DOHH2 (cell line): Measurements from ENCODE around the gene MCC.

Experiments
- H3F3A ChIP-seq: fragments of 200-600 bp; sonication (generic), shearing (Covaris generic); 2 replicates; pipeline ENCODE4 v1.6.0; 2016; ENCODE audit warnings: antibody characterized with exemption, mild to moderate bottlenecking; ENCODE audit not compliant: control insufficient read depth, insufficient read depth
- H3K27ac ChIP-seq: fragments of 200-600 bp; sonication (generic); 2 replicates; pipeline ENCODE4 v1.5.1; 2014; ENCODE audit warnings: low read depth, mild to moderate bottlenecking, low read length, moderate library complexity
- H3K27me3 ChIP-seq: fragments of 200-600 bp; sonication (generic); 2 replicates; pipeline ENCODE4 v1.6.1; 2014; ENCODE audit warnings: mild to moderate bottlenecking, low read length, mixed read lengths; ENCODE audit not compliant: control insufficient read depth
- H3K36me3 ChIP-seq: fragments of 200-600 bp; sonication (generic); 2 replicates; pipeline ENCODE4 v1.6.1; 2014; ENCODE audit warnings: mild to moderate bottlenecking, low read length, moderate library complexity, mixed read lengths; ENCODE audit not compliant: control insufficient read depth
- H3K4me1 ChIP-seq: fragments of 200-600 bp; sonication (generic); 2 replicates; pipeline ENCODE4 v1.6.1; 2014; ENCODE audit warnings: mild to moderate bottlenecking, low read length, mixed read lengths; ENCODE audit not compliant: control insufficient read depth
- H3K4me2 ChIP-seq: fragments of 200-600 bp; sonication (generic); 2 replicates; pipeline ENCODE4 v1.6.0; 2014; ENCODE audit warnings: mild to moderate bottlenecking, low read length, moderate library complexity
- H3K4me3 ChIP-seq: fragments of 200-600 bp; sonication (generic); 2 replicates; pipeline ENCODE4 v1.5.1; 2014; ENCODE audit warnings: mild to moderate bottlenecking, low read length, mixed read lengths
- H3K79me2 ChIP-seq: fragments of 200-600 bp; sonication (generic); 2 replicates; pipeline ENCODE4 v1.6.1; 2014; ENCODE audit warnings: mild to moderate bottlenecking, low read length, mixed read lengths; ENCODE audit not compliant: control insufficient read depth
- H3K9me2 ChIP-seq: fragments of 200-600 bp; sonication (generic); replicated peaks from 2 replicates; pipeline ENCODE4 v1.6.1; 2014; ENCODE audit warnings: mild to moderate bottlenecking, low read length, mixed read lengths; ENCODE audit not compliant: control insufficient read depth
- H3K9me3 ChIP-seq: fragments of 200-600 bp; sonication (generic); 2 replicates; pipeline ENCODE4 v1.6.1; 2014; ENCODE audit warnings: antibody characterized with exemption, low read length, mixed read lengths; ENCODE audit not compliant: control insufficient read depth, insufficient read depth
- H4K20me1 ChIP-seq: fragments of 200-600 bp; sonication (generic); 2 replicates; pipeline ENCODE4 v1.6.0; 2014; ENCODE audit warnings: low read depth, mild to moderate bottlenecking, antibody characterized with exemption, low read length, moderate library complexity; ENCODE audit not compliant: control insufficient read depth, insufficient read depth
- CTCF ChIP-seq: fragments of 200-600 bp; sonication (generic); IDR thresholded peaks from one replicate; pipeline ENCODE4 v1.5.1; 2014; ENCODE audit warnings: antibody characterized with exemption, mild to moderate bottlenecking, low read depth, low read length; ENCODE audit not compliant: poor library complexity, severe bottlenecking
- EZH2phosphoT487 ChIP-seq: fragments of 200-600 bp; sonication (generic); IDR thresholded peaks from 2 replicates; pipeline ENCODE4 v1.6.1; 2017; ENCODE audit warnings: borderline replicate concordance, mild to moderate bottlenecking, antibody characterized with exemption, low read length, moderate library complexity, mixed read lengths

The MCC gene

GRCh38 chr5:113259034-113259433, 229.2 kb downstream of the MCC start:
- H3K4me3 ChIP-seq: no peak overlapping the region

GRCh38 chr5:113257545-113257944, 230.7 kb downstream of the MCC start:
- Histone ChIP-seq H3F3A (no peaks in the 10 kb centered on the region), H3K4me2 (no peak overlapping the region), H3K79me2 (no peaks in the 10 kb centered on the region), H3K36me3 (no peaks in the 10 kb centered on the region), H3K27me3 (peaks cover 4% of the 10 kb centered on the region; the same call in 1 of the 2 replicates), H3K4me1 (peaks cover 1% of the 10 kb centered on the region), H4K20me1 (no peaks in the 10 kb centered on the region), H3K9me2 (no peaks in the 10 kb centered on the region), H3K4me3 (no peak overlapping the region), H3K27ac (no peak overlapping the region), H3K9me3 (no peaks in the 10 kb centered on the region)
- TF ChIP-seq CTCF: no peak
- no peak for TF ChIP-seq EZH2phosphoT487

More at GRCh38 chr5:113259034-113259433, 229.2 kb downstream of the MCC start:
- Histone ChIP-seq H3K27me3 (no peaks in the 10 kb centered on the region), H3K4me1 (peaks cover 4% of the 10 kb centered on the region), H4K20me1 (no peaks in the 10 kb centered on the region), H3K36me3 (no peaks in the 10 kb centered on the region), H3K27ac (no peak overlapping the region), H3K79me2 (no peaks in the 10 kb centered on the region), H3F3A (no peaks in the 10 kb centered on the region), H3K9me3 (no peaks in the 10 kb centered on the region), H3K9me2 (no peaks in the 10 kb centered on the region), H3K4me2 (no peak overlapping the region)
- TF ChIP-seq CTCF (no peak), EZH2phosphoT487 (no peak)

- no peak overlapping the region for H3K4me2 ChIP-seq
- H3F3A ChIP-seq: no peaks in the 10 kb centered on the region
- no peak for TF ChIP-seq CTCF
- no peak for TF ChIP-seq EZH2phosphoT487
- peaks cover 4% of the 10 kb centered on the region; the same call in 1 of the 2 replicates for H3K27me3 ChIP-seq
- H3K4me1 ChIP-seq: no peaks in the 10 kb centered on the region
- no peaks in the 10 kb centered on the region for H4K20me1 ChIP-seq
- no peaks in the 10 kb centered on the region for H3K9me3 ChIP-seq
- no peaks in the 10 kb centered on the region for H3K36me3 ChIP-seq
- H3K4me3 ChIP-seq: no peak overlapping the region
- no peaks in the 10 kb centered on the region for H3K9me2 ChIP-seq
- no peaks in the 10 kb centered on the region for H3K79me2 ChIP-seq
- no peak overlapping the region for H3K27ac ChIP-seq
These were observed 231.4 kb downstream of the MCC start for GRCh38 chr5:113256671-113257452.
